Trophoblast cell (in vitro differentiated cells and primary cell): ENCODE measurements around the gene MAEA.

Experiments used
- DNase-seq, 2 donors: peaks; one replicate each; pipeline ENCODE4 v3.0.0-alpha.2; 2016
- H2AFZ ChIP-seq: 2 replicates; pipeline ENCODE4 v1.6.1; 2013; ENCODE audit warnings: low read length, moderate library complexity, mild to moderate bottlenecking; ENCODE audit not compliant: insufficient read depth, poor library complexity
- H2AK5ac ChIP-seq: 2 replicates; pipeline ENCODE4 v1.6.1; 2013; ENCODE audit warnings: mild to moderate bottlenecking, low read length
- H2BK120ac ChIP-seq: 2 replicates; pipeline ENCODE4 v1.6.1; 2013; ENCODE audit warnings: low read length, mild to moderate bottlenecking, moderate library complexity; ENCODE audit not compliant: insufficient read depth, poor library complexity
- H2BK12ac ChIP-seq: 2 replicates; pipeline ENCODE4 v1.6.1; 2013; ENCODE audit warnings: mild to moderate bottlenecking, low read length, moderate library complexity
- H2BK5ac ChIP-seq: 2 replicates; pipeline ENCODE4 v1.6.1; 2013; ENCODE audit warnings: low read length, low read depth, moderate library complexity, mild to moderate bottlenecking; ENCODE audit not compliant: poor library complexity
- H3K14ac ChIP-seq: 2 replicates; pipeline ENCODE4 v1.6.1; 2013; ENCODE audit warnings: mild to moderate bottlenecking, low read length
- H3K18ac ChIP-seq: 2 replicates; pipeline ENCODE4 v1.6.1; 2013; ENCODE audit warnings: mild to moderate bottlenecking, low read length
- H3K23ac ChIP-seq: 2 replicates; pipeline ENCODE4 v1.6.1; 2013; ENCODE audit warnings: low read length
- H3K27ac ChIP-seq: 2 replicates; pipeline ENCODE4 v1.5.1; 2013; ENCODE audit warnings: low read depth, mild to moderate bottlenecking, inconsistent platforms, low read length, moderate library complexity
- H3K27me3 ChIP-seq: 2 replicates; pipeline ENCODE4 v1.6.1; 2013; ENCODE audit warnings: inconsistent platforms, mild to moderate bottlenecking, low read length, moderate library complexity; ENCODE audit not compliant: insufficient read depth
- H3K36me3 ChIP-seq, 2 experiments: 1 replicate in 1 of 2; 2 replicates in 1 of 2; pipeline ENCODE4 v1.6.1; 2013; ENCODE audit warnings: low read length in 2 of 2, mild to moderate bottlenecking in 2 of 2, moderate library complexity in 1 of 2; ENCODE audit not compliant: insufficient read depth in 2 of 2, control insufficient read depth in 1 of 2
- H3K4ac ChIP-seq: 2 replicates; pipeline ENCODE4 v1.6.1; 2013; ENCODE audit warnings: low read depth, mild to moderate bottlenecking, low read length, moderate library complexity
- H3K4me1 ChIP-seq, 2 experiments: 1 replicate in 1 of 2; 2 replicates in 1 of 2; pipeline ENCODE4 v1.6.1; 2013; ENCODE audit warnings: low read length in 2 of 2, mild to moderate bottlenecking in 2 of 2, moderate library complexity in 1 of 2; ENCODE audit not compliant: insufficient read depth in 2 of 2, control insufficient read depth in 1 of 2
- H3K4me2 ChIP-seq: 2 replicates; pipeline ENCODE4 v1.6.1; 2013; ENCODE audit warnings: inconsistent platforms, mild to moderate bottlenecking, low read length, moderate library complexity
- H3K4me3 ChIP-seq: 2 replicates; pipeline ENCODE4 v1.5.1; 2013; ENCODE audit warnings: mild to moderate bottlenecking, low read depth, low read length, inconsistent platforms
- H3K79me1 ChIP-seq: one replicate; pipeline ENCODE4 v1.6.1; 2013; ENCODE audit warnings: low read length
- H3K79me2 ChIP-seq: 2 replicates; pipeline ENCODE4 v1.6.1; 2013; ENCODE audit warnings: low read length, mild to moderate bottlenecking; ENCODE audit not compliant: control insufficient read depth, insufficient read depth, poor library complexity
- H3K9ac ChIP-seq: 2 replicates; pipeline ENCODE4 v1.6.1; 2013; ENCODE audit warnings: mild to moderate bottlenecking, low read length
- H3K9me3 ChIP-seq: 2 replicates; pipeline ENCODE4 v1.6.1; 2013; ENCODE audit warnings: low read depth, mild to moderate bottlenecking, control low read depth, inconsistent platforms, low read length; ENCODE audit not compliant: insufficient read depth
- H4K12ac ChIP-seq: 2 replicates; pipeline ENCODE4 v1.6.1; 2013; ENCODE audit warnings: low read depth, mild to moderate bottlenecking, low read length, moderate library complexity
- H4K8ac ChIP-seq: 2 replicates; pipeline ENCODE4 v1.6.1; 2013; ENCODE audit warnings: low read depth, mild to moderate bottlenecking, low read length, moderate library complexity
- H4K91ac ChIP-seq: one replicate; pipeline ENCODE4 v1.6.1; 2013; ENCODE audit warnings: low read depth, mild to moderate bottlenecking, low read length, moderate library complexity
- WGBS: extraction: QIAGEN DNeasy Blood & Tissue Kit; methylation state at CpG from one replicate; pipeline ENCODE4 v1.1.7; 2013; ENCODE audit warnings: missing lambda C conversion rate; ENCODE audit not compliant: insufficient read length, insufficient coverage; ENCODE audit errors: extremely low coverage; 5-methylcytosine and 5-hydroxymethylcytosine counted together

Gene MAEA

DNA sequence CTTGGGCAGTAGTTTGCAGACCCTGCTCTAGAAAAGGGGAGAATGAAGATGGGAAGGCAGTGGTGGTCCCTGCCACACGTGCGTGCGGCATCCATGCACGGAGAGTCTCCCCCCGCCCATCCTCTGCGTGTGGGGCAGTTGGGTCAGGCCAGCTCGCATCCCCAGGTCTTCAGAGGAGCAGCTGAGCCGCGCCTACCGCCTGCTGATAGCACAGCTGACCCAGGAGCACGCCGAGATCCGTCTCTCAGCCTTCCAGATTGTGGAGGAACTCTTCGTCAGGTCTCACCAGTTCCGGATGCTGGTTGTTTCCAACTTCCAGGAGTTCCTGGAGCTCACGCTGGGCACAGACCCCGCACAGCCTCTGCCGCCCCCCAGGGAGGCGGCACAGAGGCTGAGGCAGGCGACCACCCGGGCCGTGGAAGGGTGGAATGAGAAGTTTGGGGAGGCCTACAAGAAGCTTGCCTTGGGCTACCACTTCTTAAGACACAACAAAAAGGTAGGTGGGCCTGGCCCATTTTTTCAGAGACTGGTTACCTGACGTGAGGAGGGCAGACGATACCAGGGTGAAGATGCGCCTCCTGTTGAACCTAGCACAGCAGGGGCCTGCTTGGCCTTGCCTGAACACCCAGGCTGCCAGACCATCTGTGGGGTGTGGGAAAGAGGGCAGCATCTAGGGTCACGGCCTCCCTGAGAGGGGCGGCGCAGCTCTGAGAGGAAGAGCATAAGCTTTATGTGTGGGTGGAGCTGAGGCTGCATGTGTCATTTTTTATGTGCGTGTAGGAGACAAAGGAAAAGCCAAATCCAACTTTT is 59.9 kb downstream of the MAEA start:
- Histone ChIP-seq H4K8ac (no peak overlapping the region), H2AFZ (no peak overlapping the region), H3K79me1 (peaks cover 13% of the 10 kb centered on the region), H3K4me3 (no peak overlapping the region), H3K36me3 (peaks cover 31 to 35% of the 10 kb centered on the region in 2 experiments), H3K9ac (no peak overlapping the region), H3K14ac (no peak overlapping the region), H4K12ac (no peak overlapping the region), H3K4ac (no peak overlapping the region), H2BK5ac (no peak overlapping the region), H4K91ac (no peak overlapping the region), H3K79me2 (peaks cover 11% of the 10 kb centered on the region), H3K4me1 (peaks cover 3 to 8% of the 10 kb centered on the region in 2 experiments), H2BK120ac (no peak overlapping the region), H3K27ac (no peak overlapping the region), H3K18ac (no peak overlapping the region), H2BK12ac (no peak overlapping the region), H2AK5ac (no peak overlapping the region), H3K9me3 (no peaks in the 10 kb centered on the region), H3K4me2 (no peak overlapping the region), H3K27me3 (no peaks in the 10 kb centered on the region), H3K23ac (no peak overlapping the region)
- DNase-seq = no peak
- WGBS = no CpG with 5 or more reads among the region's 29 CpGs

GRCh38 chr4:1350169-1350520 is 60.5 kb downstream of the MAEA start:
- Histone ChIP-seq H4K8ac (no peak overlapping the region), H3K4me1 (peaks cover 3 to 5% of the 10 kb centered on the region in 2 experiments), H2AFZ (no peak overlapping the region), H3K79me1 (peaks cover 13% of the 10 kb centered on the region), H4K12ac (no peak overlapping the region), H3K27me3 (no peaks in the 10 kb centered on the region), H3K4me2 (no peak overlapping the region), H2BK12ac (no peak overlapping the region), H3K9me3 (no peaks in the 10 kb centered on the region), H3K18ac (no peak overlapping the region), H3K79me2 (peaks cover 11% of the 10 kb centered on the region), H4K91ac (no peak overlapping the region), H2BK5ac (no peak overlapping the region), H3K9ac (no peak overlapping the region), H2AK5ac (no peak overlapping the region), H3K36me3 (peaks cover 36 to 40% of the 10 kb centered on the region in 2 experiments), H2BK120ac (no peak overlapping the region), H3K4me3 (no peak overlapping the region), H3K4ac (no peak overlapping the region), H3K23ac (no peak overlapping the region), H3K27ac (no peak overlapping the region), H3K14ac (no peak overlapping the region)
- no peak for DNase-seq
- no CpG with 5 or more reads among the region's 5 CpGs for WGBS

DNA sequence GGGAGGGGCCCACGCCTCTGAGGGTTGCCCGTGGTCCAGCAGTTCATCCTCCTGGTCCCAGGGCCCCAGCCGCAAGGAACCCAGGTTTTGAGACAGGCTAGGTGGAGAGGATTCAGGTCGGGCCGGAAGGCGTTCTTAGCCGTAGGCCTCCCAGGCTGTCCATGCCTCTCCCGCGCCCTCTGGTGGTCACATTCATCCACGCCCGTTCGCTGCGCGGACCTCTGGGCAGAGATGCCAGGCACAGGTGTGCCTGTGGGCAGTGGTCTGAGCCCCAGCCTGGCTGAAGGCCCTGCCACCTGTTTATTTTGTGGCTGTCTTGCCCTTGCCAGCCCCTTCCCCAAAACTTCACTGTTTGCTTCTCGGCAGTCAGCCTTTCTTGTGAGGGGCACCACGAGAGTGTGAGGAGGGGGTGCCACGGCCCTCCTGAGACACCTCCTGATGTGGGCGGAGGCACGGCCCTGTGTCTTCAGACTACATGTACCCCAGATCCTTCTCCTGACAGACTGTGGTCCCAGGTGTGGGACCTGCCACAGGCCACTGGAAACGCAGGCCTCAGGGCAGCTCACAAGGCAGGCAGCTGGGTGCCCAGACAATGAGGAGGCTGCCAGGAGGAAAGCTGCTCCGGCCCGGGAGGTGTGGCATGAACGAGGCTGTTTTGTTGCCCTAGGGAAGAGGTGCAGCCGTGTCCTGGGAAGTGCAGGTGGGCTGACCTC is 62.3 kb downstream of the MAEA start:
- Histone ChIP-seq H3K79me1 (peaks cover 6% of the 10 kb centered on the region), H3K79me2 (peaks cover 6% of the 10 kb centered on the region), H3K4ac (no peak overlapping the region), H2AFZ (no peak overlapping the region), H3K9ac (no peak overlapping the region), H3K27me3 (no peaks in the 10 kb centered on the region), H4K12ac (no peak overlapping the region), H3K36me3 (peaks cover 51 to 55% of the 10 kb centered on the region in 2 experiments), H4K8ac (peak overlapping the region; percentile 14), H3K4me1 (peaks cover 2 to 3% of the 10 kb centered on the region in 2 experiments), H3K4me3 (no peak overlapping the region), H3K18ac (no peak overlapping the region), H2BK12ac (no peak overlapping the region), H4K91ac (no peak overlapping the region), H3K14ac (no peak overlapping the region), H2BK5ac (no peak overlapping the region), H3K9me3 (no peaks in the 10 kb centered on the region), H3K23ac (no peak overlapping the region), H3K4me2 (no peak overlapping the region), H2BK120ac (no peak overlapping the region), H3K27ac (no peak overlapping the region), H2AK5ac (no peak overlapping the region)
- no CpG with 5 or more reads among the region's 24 CpGs for WGBS
- DNase-seq = peak; percentile 67 to 92

DNA sequence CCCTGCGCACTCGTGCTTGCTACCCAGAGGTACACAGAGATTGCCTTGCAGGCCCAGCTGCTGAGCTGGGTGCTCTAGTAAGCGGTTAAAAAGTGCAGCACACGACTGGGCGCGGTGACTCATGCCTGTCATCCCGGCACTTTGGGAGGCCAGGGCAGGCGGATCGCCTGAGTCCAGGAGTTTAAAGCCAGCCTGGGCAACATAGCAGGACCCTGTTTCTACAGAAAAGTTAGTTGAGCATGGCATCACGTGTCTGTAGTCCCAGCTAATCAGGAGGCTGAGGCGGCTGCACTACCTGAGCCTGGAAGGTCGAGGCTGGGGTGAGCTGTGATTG is 62.8 kb downstream of the MAEA start:
- WGBS = no CpG with 5 or more reads among the region's 12 CpGs
- H2AK5ac ChIP-seq = no peak overlapping the region
- no peak overlapping the region for H4K12ac ChIP-seq
- DNase-seq = no peak
- no peak overlapping the region for H2BK5ac ChIP-seq
- no peak overlapping the region for H3K14ac ChIP-seq
- H3K23ac ChIP-seq = no peak overlapping the region
- H3K4ac ChIP-seq = no peak overlapping the region
- H3K27me3 ChIP-seq = no peaks in the 10 kb centered on the region
- H3K27ac ChIP-seq = no peak overlapping the region
- peaks cover 2% of the 10 kb centered on the region for H3K79me2 ChIP-seq
- H4K8ac ChIP-seq = no peak overlapping the region
- H2BK12ac ChIP-seq = no peak overlapping the region
- no peak overlapping the region for H2AFZ ChIP-seq
- no peak overlapping the region for H4K91ac ChIP-seq
- H3K18ac ChIP-seq = no peak overlapping the region
- no peaks in the 10 kb centered on the region for H3K9me3 ChIP-seq
- no peak overlapping the region for H3K4me3 ChIP-seq
- peaks cover 2 to 3% of the 10 kb centered on the region in 2 experiments for H3K4me1 ChIP-seq
- no peak overlapping the region for H3K4me2 ChIP-seq
- H3K9ac ChIP-seq = no peak overlapping the region
- no peak overlapping the region for H2BK120ac ChIP-seq
- peaks cover 55 to 59% of the 10 kb centered on the region in 2 experiments for H3K36me3 ChIP-seq
- peaks cover 2% of the 10 kb centered on the region for H3K79me1 ChIP-seq
